GM21717 (cell line): ENCODE measurements around the gene C1GALT1C1L.
"Not testable (repeated sequence)": the region's sequence is repeated elsewhere in the genome, so short reads cannot be mapped to it uniquely, and the experiment has no call there.

Source experiments
- ATAC-seq: cut with Tn5 transposase; IDR thresholded peaks from one replicate; pipeline ENCODE4 v1.9.1; 2021; ENCODE audit warnings: mild to moderate bottlenecking, moderate library complexity; ENCODE audit not compliant: unreplicated experiment

Gene C1GALT1C1L

GRCh38 chr2:43657241-43657640 is 19.0 kb downstream of the C1GALT1C1L start:
- no peak for ATAC-seq

- no peak for ATAC-seq
Measured at GRCh38 chr2:43653506-43653905, 22.7 kb downstream of the C1GALT1C1L start.

- ATAC-seq = no peak
Measured at GRCh38 chr2:43648994-43649701, 27.1 kb downstream of the C1GALT1C1L start.

- ATAC-seq = no peak
Measured at GRCh38 chr2:43643680-43644079, 32.5 kb downstream of the C1GALT1C1L start.

GRCh38 chr2:43642363-43642762 is 33.9 kb downstream of the C1GALT1C1L start:
- ATAC-seq = no peak

- ATAC-seq = peak; percentile 99
Measured at GRCh38 chr2:43637030-43637803, 39.0 kb downstream of the C1GALT1C1L start, which contains the start of gene PLEKHH2. Gene PLEKHH2, plus strand, starts transcription at chr2:43637260. Its CDS starts 7,414 bp downstream, at chr2:43644674.

- ATAC-seq = no peak
Measured at GRCh38 chr2:43636621-43637020, 39.6 kb downstream of the C1GALT1C1L start.

- not testable (repeated sequence) for ATAC-seq
Measured at GRCh38 chr2:43636153-43636552, 40.1 kb downstream of the C1GALT1C1L start.

- ATAC-seq = no peak
Measured at GRCh38 chr2:43634604-43635306, 41.5 kb downstream of the C1GALT1C1L start.

GRCh38 chr2:43631618-43632317 is 44.5 kb downstream of the C1GALT1C1L start:
- ATAC-seq = no peak
